ENCODE results near the gene C2CD2. TPM values are rescaled to one million over a fixed set of nuclear protein-coding genes. Genes with fewer than 3 reads are reported as not detected.

Gene C2CD2
- total and polyA plus RNA-seq, 2 of the 8 experiments (the other 6 are each of a cell fraction or from before 2014, with no cell fraction given) = 10.4 to 13.0 TPM

DNA sequence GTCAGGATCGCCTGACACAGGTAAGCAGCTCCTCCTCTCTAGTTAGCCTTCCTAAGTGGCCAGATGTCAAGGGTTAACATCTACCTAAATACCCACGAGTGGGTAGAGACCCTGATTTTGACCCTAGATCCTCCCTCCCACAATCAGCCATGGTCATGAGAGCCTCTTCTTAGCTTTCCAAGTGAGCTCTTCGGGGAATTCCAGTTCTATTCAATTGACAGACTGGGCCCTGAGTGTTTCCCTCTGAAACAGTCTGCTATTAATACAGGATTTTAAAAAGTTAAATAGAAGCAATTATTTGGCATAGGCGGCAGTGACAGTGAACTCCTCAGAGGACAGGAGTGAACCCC lies 28.1 kb downstream of the C2CD2 start (continued):
- TF ChIP-seq TAF7 (optimal IDR thresholded peaks at IDR 0.05; ENCODE audit: borderline replicate concordance, low read depth, low read length) = no peak
